ENCODE results near the gene KLHL5.

The KLHL5 gene

DNA sequence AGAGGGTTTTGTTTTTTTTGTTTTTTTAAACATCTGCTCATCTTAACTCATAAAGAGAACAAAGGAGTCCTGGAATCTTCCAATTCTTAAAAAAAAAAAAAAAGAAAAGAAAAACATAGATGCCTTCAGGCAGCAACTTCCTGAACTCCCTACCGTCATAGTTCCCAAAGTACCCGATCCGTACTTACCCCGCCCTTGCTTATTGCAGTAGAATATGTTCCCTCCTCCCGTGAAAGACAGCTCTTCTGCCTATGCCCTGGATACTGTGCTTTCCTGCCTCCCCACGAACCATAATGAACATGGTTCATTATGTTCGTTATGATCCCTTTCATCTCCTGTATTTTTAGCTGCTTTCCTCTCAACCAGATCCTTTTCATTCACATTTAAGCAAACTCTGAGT, 40.3 kb downstream of the KLHL5 start:
- Histone ChIP-seq H3K9ac (no peak overlapping the region), H4K20me1 (no peaks in the 10 kb centered on the region), H3K4me1 (peaks cover 0 to 3% (median under 1%) of the 10 kb centered on the region in 10 experiments; a peak in 6 of 20 replicates), H3K27ac (no peak overlapping the region), H3K36me3 (peaks cover 27 to 72% (median 45%) of the 10 kb centered on the region in 11 experiments), H3K9me3 (replicated peaks in 1 of 11) (no peaks in the 10 kb centered on the region), H3K27me3 (no peaks in the 10 kb centered on the region), H3K4me2 (no peak overlapping the region), H3K4me3 (no peak overlapping the region)
- no peak for TF ChIP-seq Cebpa-rat (IDR thresholded peaks at IDR 0.05)

DNA sequence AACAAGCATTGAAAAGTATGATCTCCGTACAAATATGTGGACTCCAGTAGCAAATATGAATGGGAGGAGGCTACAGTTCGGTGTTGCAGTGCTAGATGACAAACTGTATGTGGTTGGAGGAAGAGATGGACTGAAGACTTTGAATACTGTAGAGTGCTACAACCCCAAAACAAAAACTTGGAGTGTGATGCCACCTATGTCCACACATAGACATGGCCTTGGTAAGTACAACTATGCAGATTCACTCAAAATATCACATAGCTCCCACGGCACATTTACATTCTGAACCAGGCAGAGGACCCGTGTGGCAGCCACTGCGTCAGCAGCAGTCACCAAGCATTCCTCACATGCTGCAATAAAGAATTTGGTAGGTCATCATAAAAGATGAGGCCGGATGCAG, 41.3 kb downstream of the KLHL5 start:
- TF ChIP-seq Cebpa-rat (IDR thresholded peaks at IDR 0.05) = no peak
- Histone ChIP-seq H3K27me3 (no peaks in the 10 kb centered on the region), H3K27ac (no peak overlapping the region), H3K9ac (no peak overlapping the region), H4K20me1 (no peaks in the 10 kb centered on the region), H3K36me3 (peaks cover 27 to 69% (median 48%) of the 10 kb centered on the region in 11 experiments), H3K4me3 (no peak overlapping the region), H3K4me1 (no peaks in the 10 kb centered on the region), H3K9me3 (replicated peaks in 1 of 11) (no peaks in the 10 kb centered on the region), H3K4me2 (no peak overlapping the region)

DNA sequence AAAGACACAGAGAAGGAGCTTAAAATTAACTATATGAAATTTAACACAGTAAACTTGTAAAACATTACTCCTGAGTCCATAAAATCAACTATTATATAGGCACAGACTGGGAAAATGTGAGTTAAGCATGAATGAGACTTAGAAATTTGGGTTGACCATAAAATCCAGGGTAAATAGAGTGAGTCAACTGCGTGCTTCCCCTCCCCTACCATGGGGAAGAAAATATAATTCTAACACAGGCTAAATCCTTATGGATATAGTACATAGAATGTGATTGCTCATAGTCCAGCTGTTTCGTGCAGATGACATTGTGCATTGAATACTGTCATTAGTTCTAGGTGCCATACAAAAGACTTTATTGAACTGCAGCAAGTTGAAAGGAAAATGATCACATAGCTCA, 42.2 kb downstream of the KLHL5 start:
- no peak overlapping the region for H3K27ac ChIP-seq
- H4K20me1 ChIP-seq = no peaks in the 10 kb centered on the region
- H3K27me3 ChIP-seq = no peaks in the 10 kb centered on the region
- H3K36me3 ChIP-seq = peaks cover 27 to 73% (median 47%) of the 10 kb centered on the region in 11 experiments
- H3K4me1 ChIP-seq = no peaks in the 10 kb centered on the region
- H3K9ac ChIP-seq = no peak overlapping the region
- no peaks in the 10 kb centered on the region for H3K9me3 ChIP-seq (replicated peaks in 1 of 11)
- no peak overlapping the region for H3K4me3 ChIP-seq
- no peak overlapping the region for H3K4me2 ChIP-seq
- TF ChIP-seq Cebpa-rat (IDR thresholded peaks at IDR 0.05) = no peak

DNA sequence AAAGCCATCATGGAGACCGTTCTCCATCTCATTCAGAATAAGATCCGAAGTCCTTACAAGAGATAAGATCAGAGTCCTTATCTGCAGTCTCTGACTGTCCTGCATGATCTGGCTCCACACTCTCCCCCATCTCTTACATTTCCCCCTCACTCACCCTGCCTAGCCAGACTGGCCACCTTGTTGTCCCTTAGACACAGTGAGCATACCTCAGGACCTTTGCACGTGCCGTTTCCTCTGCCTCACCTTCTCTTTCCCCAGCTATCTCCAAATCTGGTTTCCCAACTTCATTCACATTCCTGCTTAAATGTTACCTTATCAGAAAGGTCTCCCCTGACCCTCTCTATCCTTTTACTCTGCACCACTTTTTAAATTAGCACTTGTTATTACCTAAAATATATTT, 44.0 kb downstream of the KLHL5 start:
- TF ChIP-seq Cebpa-rat (IDR thresholded peaks at IDR 0.05) = no peak
- no peak overlapping the region for H3K4me2 ChIP-seq
- H3K9ac ChIP-seq = no peak overlapping the region
- H4K20me1 ChIP-seq = no peaks in the 10 kb centered on the region
- no peaks in the 10 kb centered on the region for H3K9me3 ChIP-seq (replicated peaks in 1 of 11)
- H3K36me3 ChIP-seq = peaks cover 31 to 77% (median 57%) of the 10 kb centered on the region in 11 experiments
- no peak overlapping the region for H3K4me3 ChIP-seq
- H3K27ac ChIP-seq = no peak overlapping the region
- no peaks in the 10 kb centered on the region for H3K4me1 ChIP-seq
- no peaks in the 10 kb centered on the region for H3K27me3 ChIP-seq

DNA sequence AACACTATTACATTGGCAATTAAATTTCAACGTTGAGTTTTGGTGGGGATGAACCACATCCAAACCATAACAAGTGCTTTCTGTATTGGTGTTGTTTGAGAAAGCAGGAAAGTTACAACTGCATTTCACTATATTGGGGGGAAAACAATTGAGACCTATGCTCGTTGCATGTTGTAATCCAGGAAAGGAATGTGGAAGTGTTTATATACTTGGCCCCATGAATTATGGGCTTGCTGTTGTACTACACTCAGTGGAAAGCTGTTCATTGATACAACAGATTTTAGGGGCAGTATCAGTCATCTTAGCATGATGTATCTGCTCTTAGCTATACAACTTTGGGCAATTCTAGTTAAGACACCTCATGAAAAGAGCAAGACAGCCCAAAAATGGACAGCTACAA, 52.4 kb downstream of the KLHL5 start:
- Histone ChIP-seq H3K36me3 (peaks cover 49 to 92% (median 63%) of the 10 kb centered on the region in 11 experiments), H3K4me2 (no peak overlapping the region), H3K27ac (no peak overlapping the region), H3K4me1 (0 out of 20 replicates have a peak, but pooled peaks cover 0 to 3% (median 0%) of the 10 kb centered on the region in 10 experiments), H3K9me3 (replicated peaks in 1 of 11) (no peaks in the 10 kb centered on the region), H4K20me1 (no peaks in the 10 kb centered on the region), H3K9ac (no peak overlapping the region), H3K27me3 (no peaks in the 10 kb centered on the region), H3K4me3 (no peak overlapping the region)
- no peak for TF ChIP-seq Cebpa-rat (IDR thresholded peaks at IDR 0.05)

DNA sequence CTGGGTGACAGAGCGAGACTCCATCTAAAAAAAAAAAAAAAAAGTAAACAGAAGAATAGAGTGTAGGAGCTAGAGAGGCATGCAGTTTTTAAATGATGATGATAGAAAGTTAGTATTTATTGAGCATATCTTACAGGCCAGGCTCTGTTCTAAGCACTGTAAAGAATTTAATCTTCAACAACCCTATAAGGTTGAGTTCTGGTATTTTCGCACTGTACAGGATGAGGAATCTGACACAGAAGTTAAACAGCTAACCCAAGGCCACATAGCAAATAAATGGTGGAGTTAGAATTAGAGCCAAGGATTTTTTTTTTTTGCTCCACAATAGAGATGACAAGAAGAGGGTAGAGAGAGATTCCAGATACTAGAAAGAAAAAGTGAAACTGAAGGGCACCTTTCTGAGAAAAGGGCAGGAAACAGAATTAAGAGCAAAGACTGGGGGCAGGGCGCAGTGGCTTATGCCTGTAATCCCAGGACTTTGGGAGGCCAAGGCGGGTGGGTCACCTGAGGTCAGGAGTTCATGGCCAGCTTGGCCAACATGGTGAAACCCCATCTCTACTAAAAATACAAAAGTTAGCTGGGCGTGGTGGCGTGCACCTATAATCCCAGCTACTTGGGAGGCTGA, 56.1 kb downstream of the KLHL5 start:
- Histone ChIP-seq H3K4me1 (0 out of 20 replicates have a peak, but pooled peaks cover 0 to 3% (median 0%) of the 10 kb centered on the region in 10 experiments), H3K9ac (no peak overlapping the region), H3K36me3 (peaks cover 44 to 95% (median 63%) of the 10 kb centered on the region in 11 experiments), H3K4me2 (peak overlapping the region in 1 of 11 experiments; percentile 9; a peak in 1 of 22 replicates), H3K27ac (no peak overlapping the region), H3K27me3 (no peaks in the 10 kb centered on the region), H3K9me3 (replicated peaks in 1 of 11) (peaks cover 0 to 4% (median 0%) of the 10 kb centered on the region in 11 experiments; a peak in 3 of 22 replicates), H4K20me1 (no peaks in the 10 kb centered on the region), H3K4me3 (no peak overlapping the region)
- TF ChIP-seq Cebpa-rat (IDR thresholded peaks at IDR 0.05) = no peak

DNA sequence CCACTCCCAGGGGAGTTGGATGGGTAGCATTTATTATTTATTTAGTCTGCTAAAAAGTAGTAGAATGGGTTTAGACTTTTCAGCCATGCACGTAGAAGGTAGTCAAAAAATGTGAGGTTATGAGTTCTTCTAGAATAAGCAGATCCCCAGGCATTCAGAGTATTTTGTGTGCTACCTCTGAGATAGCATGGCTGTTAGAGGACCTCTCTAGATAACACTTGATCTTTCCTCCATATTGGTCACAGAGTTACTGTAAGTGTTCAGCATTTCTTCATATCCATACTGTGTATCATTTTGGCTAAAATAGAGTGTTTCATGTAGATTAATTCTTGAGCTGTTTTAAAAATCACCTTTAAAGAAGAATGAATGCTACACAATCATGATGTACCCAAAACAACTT, 58.4 kb downstream of the KLHL5 start:
- no peak overlapping the region for H3K27ac ChIP-seq
- H3K4me1 ChIP-seq = peaks cover 0 to 8% (median 0%) of the 10 kb centered on the region in 10 experiments; a peak in 1 of 20 replicates
- H3K9me3 ChIP-seq (replicated peaks in 1 of 11) = peaks cover 0 to 10% (median 0%) of the 10 kb centered on the region in 11 experiments; a peak in 3 of 22 replicates
- H3K36me3 ChIP-seq = peaks cover 26 to 80% (median 42%) of the 10 kb centered on the region in 11 experiments
- no peak overlapping the region for H3K4me3 ChIP-seq
- no peak overlapping the region for H3K9ac ChIP-seq
- H3K27me3 ChIP-seq = no peaks in the 10 kb centered on the region
- no peak for TF ChIP-seq Cebpa-rat (IDR thresholded peaks at IDR 0.05)
- H4K20me1 ChIP-seq = no peaks in the 10 kb centered on the region
- H3K4me2 ChIP-seq = no peak overlapping the region

DNA sequence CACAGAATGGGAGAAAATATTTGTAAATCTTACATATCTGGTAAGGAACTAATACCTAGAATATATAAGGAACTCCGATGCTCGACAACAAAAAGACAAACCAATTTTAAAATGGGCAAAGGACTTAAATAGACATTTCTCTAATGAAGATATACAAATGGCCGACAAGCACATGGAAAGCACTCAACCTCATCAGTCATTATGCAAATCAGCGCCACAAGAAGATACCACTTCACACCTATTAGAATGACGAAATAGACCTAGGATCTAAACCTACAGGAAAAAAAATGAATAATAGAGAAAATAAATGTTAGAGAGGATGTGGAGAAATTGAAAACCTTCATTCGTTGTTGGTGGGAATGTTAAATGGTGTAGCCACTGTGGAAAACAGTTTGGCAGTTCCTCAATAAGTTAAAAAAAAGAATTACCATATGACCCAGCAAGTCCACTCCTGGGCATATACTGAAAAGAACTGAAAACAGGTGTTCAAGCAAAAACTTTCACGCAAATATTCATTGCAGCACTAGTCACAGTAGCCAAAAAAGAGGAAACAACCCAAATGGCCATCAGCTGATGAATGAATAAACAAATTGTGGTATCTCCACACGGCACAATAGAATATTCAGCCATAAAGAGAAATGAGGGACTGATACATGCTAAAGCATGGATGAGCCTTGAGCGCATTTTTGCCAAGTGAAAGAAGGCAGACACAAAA, 63.0 kb downstream of the KLHL5 start:
- peaks cover 0 to 8% (median 0%) of the 10 kb centered on the region in 10 experiments; a peak in 1 of 20 replicates for H3K4me1 ChIP-seq
- no peak overlapping the region for H3K27ac ChIP-seq
- H3K36me3 ChIP-seq = peaks cover 0 to 51% (median 16%) of the 10 kb centered on the region in 11 experiments; a peak in 14 of 22 replicates
- H3K9ac ChIP-seq = no peak overlapping the region
- H3K4me2 ChIP-seq = peak overlapping the region in 1 of 11 experiments; percentile 14; a peak in 1 of 22 replicates
- no peak overlapping the region for H3K4me3 ChIP-seq
- peaks cover 0 to 13% (median 0%) of the 10 kb centered on the region in 11 experiments; a peak in 4 of 22 replicates for H3K9me3 ChIP-seq (replicated peaks in 1 of 11)
- no peaks in the 10 kb centered on the region for H4K20me1 ChIP-seq
- no peaks in the 10 kb centered on the region for H3K27me3 ChIP-seq
- no peak for TF ChIP-seq Cebpa-rat (IDR thresholded peaks at IDR 0.05)

DNA sequence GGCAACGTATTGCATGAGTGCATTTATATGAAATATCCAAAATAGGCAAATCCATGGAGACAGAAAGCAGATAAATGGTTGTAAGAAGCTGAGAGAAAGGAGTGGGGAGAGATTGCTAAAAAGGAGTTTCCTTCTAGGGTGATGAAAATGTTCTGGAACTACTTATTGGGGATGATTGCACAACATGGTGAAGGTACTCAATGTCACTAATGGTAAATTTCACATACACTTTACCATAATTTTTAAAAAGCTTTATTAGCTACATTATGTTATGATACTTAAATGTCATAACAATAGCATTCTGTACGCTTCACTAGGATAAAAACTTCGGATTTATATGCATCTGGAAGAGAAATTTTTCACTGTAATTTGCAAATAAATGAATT, 63.6 kb downstream of the KLHL5 start:
- Histone ChIP-seq H3K27ac (no peak overlapping the region), H3K9ac (no peak overlapping the region), H3K36me3 (peaks cover 0 to 45% (median 11%) of the 10 kb centered on the region in 11 experiments; a peak in 14 of 22 replicates), H3K4me1 (peaks cover 0 to 8% (median 0%) of the 10 kb centered on the region in 10 experiments; a peak in 1 of 20 replicates), H3K4me3 (no peak overlapping the region), H3K9me3 (replicated peaks in 1 of 11) (peaks cover 0 to 13% (median 0%) of the 10 kb centered on the region in 11 experiments; a peak in 4 of 22 replicates), H3K4me2 (peak overlapping the region in 1 of 11 experiments; percentile 14; a peak in 1 of 22 replicates), H3K27me3 (no peaks in the 10 kb centered on the region), H4K20me1 (no peaks in the 10 kb centered on the region)
- TF ChIP-seq Cebpa-rat (IDR thresholded peaks at IDR 0.05) = peak in 1 of 11 experiments; percentile 9; a peak in 1 of 22 replicates

Data from BLaER1 treated with 17β-estradiol and CSF1 and Interleukin-3, amounts not matched to agents 10 nM and 100 nM (cell line).